Dermis blood vessel endothelial cell (primary cell): ENCODE results near the gene MAEA. TPM values are rescaled to one million over a fixed set of nuclear protein-coding genes. Genes with fewer than 3 reads are reported as not detected.

Experiments
- DNase-seq: peaks from one replicate; pipeline ENCODE4 v3.0.0; 2010
- total RNA-seq: library from RNA; depleted of rRNA; stranded (reverse); fragments of >200 nt; gene quantifications from 2 replicates; pipeline ENCODE4 v1.2.3, GENCODE V29; 2014

MAEA gene
- total RNA-seq, 1 donor from 2014 or later = 75.9 TPM

DNA sequence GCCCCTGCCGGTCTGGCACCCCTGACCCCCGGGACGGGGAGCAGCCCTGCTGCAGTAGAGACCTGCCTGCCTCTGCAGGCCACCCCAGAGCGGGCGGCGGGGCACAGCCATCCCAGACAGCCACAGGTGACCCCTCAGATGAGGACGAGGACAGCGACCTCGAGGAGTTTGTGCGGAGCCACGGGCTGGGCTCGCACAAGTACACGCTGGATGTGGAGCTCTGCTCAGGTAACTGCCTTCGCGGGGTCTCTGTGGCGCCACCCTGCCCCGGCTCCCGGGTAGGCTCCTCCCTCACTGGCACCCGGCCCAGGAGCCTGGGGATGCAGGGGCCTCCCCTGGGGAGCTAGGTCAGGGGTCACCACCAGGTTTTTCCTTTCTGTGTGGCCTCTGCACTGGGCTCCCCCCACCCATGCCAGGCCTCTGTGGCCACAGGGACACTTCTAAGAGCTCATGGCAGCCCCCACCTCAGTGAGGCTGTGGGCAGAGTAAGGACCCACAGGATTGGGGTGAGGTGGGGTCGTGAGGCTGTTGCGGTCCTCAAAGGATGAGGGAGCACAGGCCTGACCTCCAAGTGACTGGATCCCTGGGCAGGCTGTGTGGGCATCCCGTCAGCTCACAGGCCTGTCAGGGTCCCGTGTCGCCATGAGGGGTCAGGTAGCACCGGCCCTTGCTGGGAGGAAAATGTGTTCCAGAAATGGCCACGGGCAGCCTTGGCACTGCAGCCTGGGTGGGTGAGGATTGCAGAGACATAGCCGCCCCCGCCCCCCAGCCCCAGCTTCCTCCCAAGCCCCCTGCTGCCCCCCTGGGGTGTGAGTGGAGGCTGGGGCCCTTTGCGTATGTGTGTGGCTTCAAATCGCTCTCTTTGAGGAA lies 63.7 kb downstream of the MAEA start:
- DNase-seq = no peak

GRCh38 chr4:1354136-1354982 lies 64.7 kb downstream of the MAEA start:
- no peak for DNase-seq

GRCh38 chr4:1354983-1355275 lies 65.2 kb downstream of the MAEA start:
- DNase-seq = no peak

DNA sequence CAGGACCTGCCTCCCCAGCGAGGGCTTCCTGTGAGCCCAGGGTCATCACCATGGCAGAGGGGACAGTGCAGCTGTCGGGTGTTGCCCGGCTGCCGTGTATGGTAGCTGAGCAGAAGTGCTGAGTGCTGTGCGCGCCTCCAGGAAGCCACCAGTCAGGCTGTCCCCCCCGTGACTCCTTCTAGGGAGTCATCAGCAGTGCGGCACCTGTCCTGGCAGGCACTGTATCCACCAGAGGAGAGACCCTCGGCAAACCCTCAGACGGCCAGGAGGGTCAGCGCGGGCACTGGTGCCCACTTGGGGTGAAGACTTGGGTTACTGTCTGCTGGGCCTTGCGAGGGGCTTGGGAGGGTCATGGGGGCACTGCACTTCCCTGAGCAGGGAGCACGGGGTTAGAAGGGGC lies 65.7 kb downstream of the MAEA start:
- DNase-seq = no peak

DNA sequence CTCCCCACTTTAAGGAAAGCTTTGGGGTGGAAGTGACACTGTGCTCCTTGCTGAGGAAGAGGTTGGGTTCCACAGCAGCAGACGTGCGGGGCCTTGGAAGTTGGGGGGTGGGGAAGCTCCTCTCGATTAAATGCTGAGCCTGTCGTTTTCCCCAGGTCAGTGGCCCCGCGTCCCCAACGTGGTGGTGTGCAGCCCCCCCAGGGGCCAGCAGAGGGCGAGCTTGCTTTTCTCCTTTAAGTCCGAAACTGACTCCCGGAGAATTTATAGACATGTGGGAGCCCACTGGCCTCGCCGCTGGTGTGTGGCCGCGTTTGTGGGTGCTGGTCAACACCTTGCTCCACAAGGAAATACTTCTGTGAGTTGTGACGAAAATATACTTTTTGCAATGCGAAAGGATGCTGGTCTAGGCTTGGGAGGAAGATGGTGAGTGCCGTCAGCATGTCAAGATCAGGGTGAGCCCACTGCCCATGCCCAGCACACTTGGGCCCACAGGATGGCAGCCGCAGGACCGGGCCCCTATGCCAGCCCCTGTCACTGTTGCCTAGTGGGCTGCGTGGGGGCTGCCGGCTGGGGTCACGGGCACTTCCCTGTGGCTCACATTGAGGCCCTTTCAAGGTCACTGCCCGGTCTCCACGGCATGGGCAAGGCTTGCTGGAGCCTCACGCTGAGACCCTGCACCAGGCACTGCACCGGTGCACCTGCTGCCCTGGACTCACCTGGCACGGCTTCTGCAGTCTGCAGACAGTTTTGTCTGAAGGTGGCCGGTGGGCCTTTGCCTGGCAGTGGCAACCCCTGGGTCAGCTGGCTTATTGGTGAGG lies 66.7 kb downstream of the MAEA start:
- DNase-seq = peak; percentile 74

DNA sequence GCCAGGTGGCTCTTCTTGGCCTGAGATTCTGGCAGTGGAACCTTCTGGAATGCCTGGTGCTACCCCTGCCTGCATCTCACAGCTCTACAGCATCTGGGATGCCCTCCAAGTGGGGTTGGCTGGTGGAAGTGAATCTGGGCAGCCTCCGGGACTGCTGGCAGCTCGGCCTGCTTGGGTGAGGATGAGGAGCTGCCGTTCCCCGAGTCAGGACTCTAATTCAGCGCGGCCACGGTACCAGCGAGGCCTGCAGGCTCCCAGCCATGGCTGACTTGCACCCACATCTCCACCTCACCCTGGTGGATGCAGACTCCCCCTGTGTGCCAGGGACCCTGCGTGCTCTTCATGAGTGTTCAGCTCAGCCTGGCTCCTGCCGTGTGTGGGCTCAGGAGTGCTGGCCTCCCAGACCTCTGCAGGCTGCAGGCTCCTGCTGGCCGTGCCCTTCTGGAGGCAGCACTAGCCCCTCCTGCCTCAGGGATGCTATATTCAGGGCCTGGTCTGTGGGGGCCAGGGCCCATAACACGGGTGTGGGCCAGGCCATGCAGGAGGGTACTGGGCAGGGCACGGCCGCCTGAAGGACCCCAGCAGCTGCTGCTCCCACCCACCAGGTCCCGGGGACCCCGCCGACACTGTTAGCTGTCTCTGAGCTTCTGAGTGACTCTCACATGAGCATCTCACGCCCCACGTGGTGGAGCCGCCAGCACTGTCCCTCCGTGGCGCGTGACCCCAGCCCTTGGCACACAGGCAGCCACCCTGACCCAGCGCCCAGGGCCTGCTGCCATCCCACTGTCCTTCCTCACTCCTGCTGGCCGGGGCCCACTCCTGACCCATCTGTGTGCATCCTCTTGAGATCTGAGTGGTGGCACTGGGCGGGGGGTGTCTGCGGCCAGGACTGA lies 67.9 kb downstream of the MAEA start:
- DNase-seq = no peak

GRCh38 chr4:1358421-1359143 lies 68.9 kb downstream of the MAEA start:
- no peak for DNase-seq

- no peak for DNase-seq
Observed at GRCh38 chr4:1359144-1359501, 69.4 kb downstream of the MAEA start.

- DNase-seq = no peak
Observed at GRCh38 chr4:1359976-1360375, 70.3 kb downstream of the MAEA start.

- DNase-seq = no peak
Observed at GRCh38 chr4:1360423-1361283, 71.0 kb downstream of the MAEA start.

DNA sequence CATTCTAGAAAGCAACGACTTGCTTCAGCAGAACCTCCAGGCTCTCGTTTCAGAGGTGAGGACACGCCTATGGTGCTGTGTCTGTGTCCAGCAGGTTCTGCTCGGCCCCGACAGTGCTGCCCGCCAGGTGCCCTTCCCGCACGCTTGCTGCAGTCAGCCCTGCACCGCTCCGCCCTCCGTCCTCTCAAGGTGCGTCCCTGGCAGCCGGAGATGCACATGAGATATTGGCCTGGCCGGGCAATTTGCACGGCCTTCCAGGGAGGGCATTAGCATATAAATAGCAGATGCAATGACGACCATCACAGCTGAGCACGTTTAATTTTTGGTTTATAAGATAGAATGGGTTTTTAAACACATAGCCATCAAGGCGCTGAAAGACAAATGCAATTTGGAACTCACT lies 71.7 kb downstream of the MAEA start:
- DNase-seq = no peak

DNA sequence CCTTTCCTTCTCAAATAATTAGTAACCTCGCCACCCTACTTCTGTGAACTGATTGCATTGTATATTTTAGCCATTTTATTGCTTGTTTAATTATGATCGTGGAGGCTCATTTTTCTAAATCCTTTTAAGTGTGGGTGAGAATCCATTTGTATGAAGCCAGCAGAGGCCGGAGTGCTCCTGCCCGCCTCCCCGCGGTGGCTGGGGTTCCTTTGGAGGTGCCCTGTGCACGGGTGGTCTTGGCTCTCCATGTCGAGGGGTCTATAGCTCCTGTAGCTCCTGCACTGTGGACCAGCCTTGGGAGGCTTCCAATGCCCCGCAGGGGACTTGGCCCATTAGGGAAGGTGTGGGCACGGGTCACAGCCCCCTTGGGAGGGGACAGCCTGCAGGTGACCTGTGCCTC lies 72.4 kb downstream of the MAEA start:
- DNase-seq = no peak

- no peak for DNase-seq
Observed at GRCh38 chr4:1362521-1362920, 72.8 kb downstream of the MAEA start.

DNA sequence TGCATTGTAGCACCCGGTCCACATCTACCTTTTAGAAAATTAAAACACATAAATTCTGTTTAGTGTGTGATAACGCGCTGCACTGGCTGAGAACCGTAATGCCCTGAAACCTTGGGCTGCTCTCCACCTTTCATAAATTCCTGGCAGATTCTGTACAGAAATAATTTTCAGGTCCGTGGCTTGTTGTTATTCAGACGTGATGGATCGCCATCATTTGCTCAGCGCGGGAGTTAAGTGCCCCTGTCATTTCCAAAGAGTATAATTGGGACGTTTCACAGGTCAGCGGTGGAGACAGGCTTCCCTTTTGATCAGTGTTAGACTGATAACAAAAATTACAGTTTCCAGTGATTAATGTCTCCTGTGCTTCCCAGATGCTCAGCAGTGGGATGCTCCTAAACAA lies 73.8 kb downstream of the MAEA start:
- no peak for DNase-seq

DNA sequence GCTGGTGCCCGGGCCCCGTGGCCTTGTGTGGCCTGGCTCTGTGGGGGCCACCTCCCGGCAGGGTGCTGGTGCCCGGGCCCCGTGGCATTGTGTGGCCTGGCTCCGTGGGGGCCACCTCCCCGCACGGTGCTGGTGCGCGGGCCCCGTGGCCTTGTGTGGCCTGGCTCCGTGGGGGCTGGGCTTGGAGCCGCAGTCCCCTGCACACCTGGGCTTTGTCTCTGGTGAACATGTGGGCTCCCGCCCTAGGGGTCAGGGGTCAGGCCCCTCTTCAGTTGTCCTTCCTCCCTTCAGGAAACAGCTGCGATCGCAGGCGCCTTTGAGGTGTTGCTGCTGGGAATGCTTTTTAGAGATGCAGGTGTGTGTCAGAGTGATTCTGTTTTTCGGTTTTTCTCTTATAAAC lies 74.5 kb downstream of the MAEA start:
- no peak for DNase-seq

GRCh38 chr4:1364748-1365147 lies 75.1 kb downstream of the MAEA start:
- no peak for DNase-seq

DNA sequence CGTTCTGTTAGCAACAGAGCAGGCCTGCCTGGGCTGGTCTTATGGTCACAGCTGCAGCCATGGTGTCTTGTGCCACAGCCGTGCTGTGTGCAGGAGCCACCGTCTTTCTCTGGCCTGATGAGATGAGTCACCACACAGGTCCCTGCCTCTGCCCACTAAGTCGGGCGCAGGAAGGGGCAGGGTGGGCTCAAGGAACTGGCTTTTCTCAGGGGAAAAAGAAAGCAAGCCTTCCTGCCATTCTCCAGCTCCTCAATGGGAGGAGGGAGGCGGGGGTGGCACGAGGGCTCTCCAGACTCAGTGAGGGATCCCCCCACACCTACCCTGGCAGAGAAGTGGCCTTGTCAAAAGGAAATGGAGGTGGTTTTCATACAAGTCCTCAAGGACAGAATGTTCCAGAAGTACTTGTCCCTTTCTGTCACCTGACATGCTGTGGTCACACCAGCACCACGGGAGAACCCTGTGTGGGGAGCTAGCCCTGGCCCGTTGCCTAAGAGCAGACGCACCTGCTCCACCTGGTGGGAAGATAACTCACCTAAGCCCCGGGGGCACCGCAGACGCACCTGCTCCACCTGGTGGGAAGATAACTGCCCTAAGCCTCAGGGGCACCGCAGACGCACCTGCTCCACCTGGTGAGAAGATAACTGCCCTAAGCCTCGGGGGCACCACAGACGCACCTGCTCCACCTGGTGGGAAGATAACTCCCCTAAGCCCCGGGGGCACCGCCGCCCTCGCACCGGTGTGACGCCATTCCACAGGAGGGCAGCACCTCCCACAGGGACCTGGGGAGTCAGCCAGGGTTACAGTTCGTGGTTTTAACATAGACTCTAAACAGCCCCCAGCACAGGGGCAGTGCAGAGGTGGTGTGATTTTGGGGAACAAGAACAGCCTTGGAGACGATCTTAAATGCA lies 75.8 kb downstream of the MAEA start:
- no peak for DNase-seq

GRCh38 chr4:1366371-1367229 lies 76.9 kb downstream of the MAEA start:
- no peak for DNase-seq
